HG03520 (cell line): ENCODE measurements around the gene WNK1.

Source experiments
- ATAC-seq: cut with Tn5 transposase; IDR thresholded peaks from one replicate; pipeline ENCODE4 v1.9.1; 2021; ENCODE audit warnings: mild to moderate bottlenecking, moderate library complexity; ENCODE audit not compliant: unreplicated experiment

WNK1 gene

DNA sequence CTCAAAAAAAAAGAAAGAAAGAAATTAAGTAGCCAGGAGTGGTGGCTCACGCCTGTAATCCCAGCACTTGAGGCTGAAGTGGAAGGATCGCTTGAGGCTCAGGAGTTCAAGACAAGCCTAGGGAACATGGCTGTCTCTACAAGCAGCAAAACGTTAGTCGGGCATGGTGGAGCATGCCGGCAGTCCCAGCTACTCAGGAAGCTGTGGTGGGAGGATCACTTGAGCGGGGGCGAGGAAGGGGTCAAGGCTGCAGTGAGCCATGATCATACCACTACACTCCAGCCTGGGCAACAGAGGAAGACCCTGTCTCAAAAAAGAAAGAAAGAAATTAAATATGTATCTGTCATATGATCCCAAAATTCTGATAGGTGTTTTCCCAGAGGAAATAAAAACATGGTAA lies 191.8 kb downstream of the WNK1 start:
- ATAC-seq, result no peak

DNA sequence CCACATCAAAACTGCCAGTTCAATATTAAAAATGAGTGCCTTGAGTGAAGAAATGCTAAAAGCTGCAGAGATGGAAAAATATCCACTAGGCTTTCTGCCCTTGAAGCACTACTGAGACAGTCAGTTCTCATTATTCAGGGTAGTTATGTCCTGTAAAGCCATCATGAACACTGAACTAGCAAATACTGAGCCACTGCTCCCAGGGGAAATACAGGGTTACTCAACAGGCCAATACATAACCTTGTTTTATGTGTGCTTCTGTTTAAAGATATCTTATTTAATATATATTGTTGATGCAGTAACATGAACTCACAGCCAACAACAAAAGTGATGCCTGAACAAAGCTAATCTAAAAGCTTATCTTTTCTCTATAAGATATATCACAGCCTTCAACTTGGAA lies 193.8 kb downstream of the WNK1 start:
- ATAC-seq, result no peak

DNA sequence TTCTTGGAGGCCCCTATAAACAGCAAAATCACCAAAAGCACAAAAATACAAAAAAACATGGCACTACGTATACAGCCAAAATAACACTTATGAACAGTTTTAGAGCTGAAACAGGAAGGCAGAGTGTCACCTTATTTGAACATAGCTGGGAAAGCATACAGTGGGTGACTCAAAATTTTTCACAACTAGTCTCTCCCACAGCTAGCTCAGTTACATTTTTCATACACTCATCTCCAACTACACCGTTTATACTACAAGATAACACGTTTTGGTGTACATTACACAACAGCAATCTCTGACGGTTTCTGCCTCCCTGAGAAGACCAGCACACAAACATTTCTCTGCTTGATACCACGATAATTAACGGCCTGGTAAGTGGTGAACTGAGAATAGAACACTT lies 194.3 kb downstream of the WNK1 start:
- ATAC-seq, result no peak

DNA sequence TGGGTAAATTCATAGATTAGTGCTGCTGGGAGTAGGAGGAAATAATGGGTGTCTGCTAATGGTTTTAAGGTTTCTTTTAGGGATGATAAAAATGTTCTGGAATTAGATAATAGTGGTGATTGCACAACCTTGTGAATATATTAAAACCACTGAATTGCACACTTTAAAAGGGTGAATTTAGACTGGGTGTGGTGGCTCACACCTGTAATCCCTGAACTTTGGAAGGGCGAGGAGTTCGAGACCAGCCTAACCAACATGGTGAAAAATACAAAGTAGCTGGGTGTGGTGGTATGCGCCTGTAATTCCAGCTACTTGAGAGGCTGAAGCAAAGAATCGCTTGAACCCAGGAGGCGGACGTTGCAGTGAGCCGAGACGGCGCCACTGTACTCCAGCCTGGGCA lies 195.9 kb downstream of the WNK1 start:
- ATAC-seq, result no peak

DNA sequence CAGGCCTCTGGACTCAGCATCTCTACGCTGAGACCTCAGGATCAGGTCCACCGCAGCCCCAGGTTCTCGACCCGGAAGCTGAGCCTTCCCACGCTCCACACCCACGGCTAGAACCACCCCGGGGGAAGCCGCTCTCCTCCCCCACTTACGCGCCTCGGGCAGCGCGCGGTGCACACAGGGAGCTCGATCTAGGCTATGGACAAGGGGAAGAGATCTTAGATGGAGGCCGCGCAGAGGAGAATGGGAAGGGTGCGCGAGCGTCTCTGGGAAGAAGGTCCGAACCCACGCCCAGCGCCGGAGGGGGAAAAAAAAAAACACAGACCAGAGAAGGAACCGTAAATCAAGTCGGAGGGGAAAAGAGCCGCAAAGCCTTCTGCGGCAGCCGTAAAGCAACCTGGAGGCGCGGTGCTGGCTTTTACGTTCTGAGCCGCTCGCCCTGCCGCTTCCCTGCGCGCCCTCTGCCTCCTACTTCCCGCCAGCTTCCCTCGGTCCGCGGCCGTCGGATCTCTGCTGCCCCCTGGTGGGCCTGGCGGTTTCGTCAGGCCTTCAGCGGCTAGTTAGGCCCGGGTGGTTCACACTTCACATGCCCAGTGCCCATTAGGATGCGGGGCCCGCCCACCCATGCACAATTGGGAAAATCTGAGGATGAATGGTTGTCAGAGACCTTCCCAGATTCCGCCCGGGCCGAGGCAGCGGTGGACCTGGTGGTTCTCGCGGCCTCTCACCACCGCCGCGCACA lies 197.2 kb downstream of the WNK1 start, which contains the start of gene RAD52:
Gene RAD52, minus strand, starts transcription at position 242 of the 739 bp plus-strand sequence. CDS start 16,636 bp downstream, outside the sequence.
- ATAC-seq, result peak; percentile 78

DNA sequence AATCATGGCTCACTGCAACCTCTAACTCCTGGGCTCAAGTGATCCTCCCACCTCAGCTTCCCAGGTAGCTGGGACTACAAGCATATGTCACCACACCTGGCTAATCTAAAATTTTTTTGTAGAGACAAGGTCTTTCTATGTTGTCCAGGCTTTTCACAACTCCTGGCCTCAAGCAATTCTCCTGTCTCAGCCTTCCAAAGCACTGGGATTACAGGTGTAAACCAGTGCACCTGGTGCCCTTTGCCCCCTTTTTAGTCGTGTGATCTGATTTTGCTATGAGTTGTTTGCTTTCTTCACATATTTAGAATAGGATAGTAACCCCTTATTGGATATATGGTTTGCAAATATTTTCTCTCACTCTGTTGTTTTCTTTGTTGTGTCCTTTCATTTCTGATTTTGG lies 198.8 kb downstream of the WNK1 start:
- no peak for ATAC-seq

DNA sequence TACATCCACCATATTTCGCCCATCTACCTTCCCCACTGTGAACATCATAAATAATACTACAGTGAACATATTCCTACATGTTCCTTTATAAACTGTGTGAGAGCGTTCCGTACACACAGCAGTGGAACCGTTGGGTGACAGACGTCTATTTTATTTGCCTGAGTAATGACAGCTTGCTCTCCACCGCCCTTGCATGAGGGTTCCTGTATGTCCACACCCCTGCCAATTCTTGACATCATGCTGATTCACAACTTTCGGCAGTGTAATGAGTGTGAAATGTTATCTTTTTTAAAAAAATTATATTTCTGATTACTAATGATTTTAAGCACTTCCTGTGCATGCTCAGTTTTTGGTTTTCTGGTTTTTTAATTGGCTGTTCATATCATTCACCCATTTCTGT lies 201.4 kb downstream of the WNK1 start:
- no peak for ATAC-seq

DNA sequence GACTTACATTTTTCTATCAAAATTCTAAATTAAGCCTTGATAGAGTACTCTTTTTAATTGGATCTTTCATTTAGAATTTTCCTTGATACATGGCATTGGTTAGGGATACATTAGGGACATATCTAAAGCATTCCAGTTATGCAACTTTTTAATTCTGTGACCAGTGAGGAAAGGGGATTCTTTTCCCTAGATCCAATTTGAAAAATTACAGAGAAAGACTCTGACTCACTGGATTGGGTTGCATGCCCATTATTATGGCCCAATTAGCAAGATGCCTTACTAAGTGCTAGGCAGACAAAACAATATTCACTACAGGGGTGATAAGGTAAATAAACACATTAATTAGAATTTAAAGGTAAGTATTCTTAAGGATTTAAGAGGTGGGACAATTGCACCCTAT lies 202.4 kb downstream of the WNK1 start:
- ATAC-seq, result no peak

DNA sequence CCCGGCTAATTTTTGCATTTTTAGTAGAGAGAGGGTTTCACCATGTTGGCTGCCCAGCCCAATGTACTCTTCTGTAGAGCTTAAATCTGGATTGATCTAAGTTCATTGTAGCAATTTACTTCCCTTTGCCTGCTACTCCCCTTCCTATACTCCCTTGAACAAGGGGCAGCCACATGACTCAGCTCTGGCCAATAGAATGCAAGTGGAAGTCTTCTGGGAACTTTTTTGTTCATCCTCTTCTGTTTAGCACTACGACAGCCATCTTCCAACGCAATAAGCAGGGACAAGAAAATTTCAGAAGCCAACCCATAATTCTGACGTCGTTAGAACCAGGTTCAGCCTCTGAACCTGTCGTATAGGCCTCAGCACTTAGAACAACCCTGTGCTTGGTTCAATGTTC lies 203.6 kb downstream of the WNK1 start:
- no peak for ATAC-seq

DNA sequence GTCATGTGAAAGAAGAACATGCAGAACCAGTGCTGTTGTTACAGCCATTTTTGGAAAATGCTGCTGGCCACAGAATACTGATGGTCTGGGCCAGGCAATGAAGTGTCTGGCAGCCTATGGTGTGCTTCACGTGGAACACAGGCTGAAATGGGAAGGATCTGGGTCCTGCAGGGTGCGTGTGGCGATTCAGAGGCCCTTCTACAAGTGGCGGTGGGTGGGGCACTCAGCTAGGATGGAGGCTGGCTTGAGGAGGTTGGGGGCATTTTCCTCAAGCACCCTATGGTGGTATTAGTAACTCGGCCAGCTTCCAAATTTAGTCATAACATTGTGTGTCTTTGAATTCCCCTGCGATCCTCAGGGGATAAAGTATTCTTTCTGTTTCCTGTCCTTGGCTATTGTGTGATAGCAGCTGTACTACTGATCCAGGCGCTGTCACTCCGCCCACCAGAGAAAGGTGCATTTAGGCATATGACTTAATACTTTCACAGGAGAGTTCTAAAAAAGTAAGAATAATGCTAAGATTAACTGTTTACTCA lies 206.3 kb downstream of the WNK1 start:
- ATAC-seq, result no peak
